PFSK-1 (cell line): ENCODE results near the gene FGF19.

Source experiments
- FOXP2 ChIP-seq: optimal IDR thresholded peaks from 2 replicates; pipeline ENCODE3; 2011; ENCODE audit warnings: borderline replicate concordance, control low read depth, inconsistent platforms; ENCODE audit not compliant: insufficient read depth; ENCODE audit errors: extremely low read length, extremely low read depth
- POLR2AphosphoS5 ChIP-seq: IDR thresholded peaks from 2 replicates; pipeline ENCODE4 v1.6.1; 2012; ENCODE audit warnings: low read depth, mild to moderate bottlenecking, control low read depth, low read length, moderate library complexity
- SIN3A ChIP-seq: IDR thresholded peaks from 2 replicates; pipeline ENCODE4 v1.6.1; 2012; ENCODE audit warnings: mild to moderate bottlenecking, low read length, moderate library complexity, borderline replicate concordance; ENCODE audit not compliant: insufficient read depth
- TAF1 ChIP-seq: IDR thresholded peaks from 2 replicates; pipeline ENCODE4 v1.6.1; 2012; ENCODE audit warnings: low read length, control low read depth, borderline replicate concordance; ENCODE audit not compliant: insufficient read depth
- TF ChIP-seq, protein P1 (sequence below), 2 experiments: IDR thresholded peaks; 2 replicates each; pipeline versions ENCODE4 v1.6.1 to v1.8.0; 2011 to 2012; ENCODE audit warnings: low read depth in 2 of 2, low read length in 2 of 2, control low read depth in 1 of 2, inconsistent platforms in 1 of 2, mild to moderate bottlenecking in 1 of 2, moderate library complexity in 1 of 2; ENCODE audit not compliant: insufficient read depth in 1 of 2

Gene FGF19

DNA sequence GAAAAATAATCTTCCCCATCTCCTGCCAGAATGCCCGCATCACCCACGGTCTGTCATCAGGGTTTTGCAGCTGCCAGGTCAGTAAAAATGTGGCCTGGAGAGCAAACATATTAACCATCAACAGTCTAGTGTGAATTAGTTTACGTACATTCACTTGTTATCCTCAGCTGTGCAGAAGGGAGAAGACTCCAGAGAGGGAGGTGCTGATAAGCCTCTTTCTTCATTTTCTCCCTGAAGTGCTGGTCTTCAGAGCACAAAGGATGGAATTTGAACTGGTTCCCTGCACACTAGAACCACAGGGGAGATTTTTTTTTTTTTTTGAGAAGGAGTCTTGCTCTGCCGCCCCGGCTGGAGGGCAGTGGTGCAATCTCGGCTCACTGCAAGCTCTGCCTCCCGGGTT is 8.2 kb downstream of the FGF19 start:
- TF ChIP-seq POLR2AphosphoS5 (no peak), TAF1 (no peak), SIN3A (no peak), FOXP2 (no peak)
- TF ChIP-seq, protein P1, sequence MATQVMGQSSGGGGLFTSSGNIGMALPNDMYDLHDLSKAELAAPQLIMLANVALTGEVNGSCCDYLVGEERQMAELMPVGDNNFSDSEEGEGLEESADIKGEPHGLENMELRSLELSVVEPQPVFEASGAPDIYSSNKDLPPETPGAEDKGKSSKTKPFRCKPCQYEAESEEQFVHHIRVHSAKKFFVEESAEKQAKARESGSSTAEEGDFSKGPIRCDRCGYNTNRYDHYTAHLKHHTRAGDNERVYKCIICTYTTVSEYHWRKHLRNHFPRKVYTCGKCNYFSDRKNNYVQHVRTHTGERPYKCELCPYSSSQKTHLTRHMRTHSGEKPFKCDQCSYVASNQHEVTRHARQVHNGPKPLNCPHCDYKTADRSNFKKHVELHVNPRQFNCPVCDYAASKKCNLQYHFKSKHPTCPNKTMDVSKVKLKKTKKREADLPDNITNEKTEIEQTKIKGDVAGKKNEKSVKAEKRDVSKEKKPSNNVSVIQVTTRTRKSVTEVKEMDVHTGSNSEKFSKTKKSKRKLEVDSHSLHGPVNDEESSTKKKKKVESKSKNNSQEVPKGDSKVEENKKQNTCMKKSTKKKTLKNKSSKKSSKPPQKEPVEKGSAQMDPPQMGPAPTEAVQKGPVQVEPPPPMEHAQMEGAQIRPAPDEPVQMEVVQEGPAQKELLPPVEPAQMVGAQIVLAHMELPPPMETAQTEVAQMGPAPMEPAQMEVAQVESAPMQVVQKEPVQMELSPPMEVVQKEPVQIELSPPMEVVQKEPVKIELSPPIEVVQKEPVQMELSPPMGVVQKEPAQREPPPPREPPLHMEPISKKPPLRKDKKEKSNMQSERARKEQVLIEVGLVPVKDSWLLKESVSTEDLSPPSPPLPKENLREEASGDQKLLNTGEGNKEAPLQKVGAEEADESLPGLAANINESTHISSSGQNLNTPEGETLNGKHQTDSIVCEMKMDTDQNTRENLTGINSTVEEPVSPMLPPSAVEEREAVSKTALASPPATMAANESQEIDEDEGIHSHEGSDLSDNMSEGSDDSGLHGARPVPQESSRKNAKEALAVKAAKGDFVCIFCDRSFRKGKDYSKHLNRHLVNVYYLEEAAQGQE (IDR thresholded peaks at IDR 0.05; ENCODE audit: insufficient read depth in 1 of 2, low read depth in 2 of 2, low read length in 2 of 2), result no peak

DNA sequence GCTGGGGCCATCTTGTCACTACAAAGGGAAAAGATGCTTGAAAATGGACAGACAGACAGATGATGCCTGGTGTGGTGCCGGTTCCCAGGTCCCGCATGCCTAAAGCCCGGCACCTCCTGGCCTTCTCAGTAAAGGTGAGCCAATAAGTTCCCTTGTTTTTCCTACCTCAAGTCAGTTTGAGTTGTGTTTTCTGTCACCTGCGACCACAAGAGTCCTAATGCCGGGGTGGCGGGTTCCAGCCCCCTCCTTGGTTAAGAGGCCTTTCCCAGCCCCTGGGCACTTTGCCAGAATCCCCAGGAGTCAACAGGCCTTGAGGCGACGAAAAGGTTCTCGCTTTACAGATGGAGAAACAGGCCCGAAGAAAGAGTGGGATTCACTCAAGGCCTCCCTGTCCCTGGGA is 9.0 kb downstream of the FGF19 start:
- TF ChIP-seq POLR2AphosphoS5 (no peak), TAF1 (no peak), SIN3A (no peak), FOXP2 (no peak)
- TF ChIP-seq, protein P1 (IDR thresholded peaks at IDR 0.05; ENCODE audit: insufficient read depth in 1 of 2, low read depth in 2 of 2, low read length in 2 of 2), result no peak

DNA sequence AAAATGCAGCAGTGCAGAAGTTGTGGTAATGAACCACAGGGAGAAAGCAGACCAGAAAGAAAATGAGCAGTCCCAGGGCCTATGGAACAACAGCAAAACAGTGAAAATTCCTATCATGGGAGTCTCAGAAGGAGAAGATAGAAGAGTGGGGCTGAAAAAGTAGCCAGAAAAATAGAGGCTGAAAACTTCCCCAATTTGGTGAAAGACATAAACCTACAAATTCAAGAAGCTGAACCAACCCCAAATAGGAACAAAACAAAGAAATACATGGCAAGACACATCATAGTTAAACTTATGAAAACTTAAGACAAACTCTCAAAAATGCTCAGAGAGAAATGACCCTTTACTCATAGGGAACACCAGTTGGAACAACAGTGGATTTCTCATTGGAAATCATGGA is 11.4 kb downstream of the FGF19 start:
- TF ChIP-seq FOXP2 (no peak), TAF1 (no peak), SIN3A (no peak), POLR2AphosphoS5 (no peak)
- TF ChIP-seq, protein P1 (IDR thresholded peaks at IDR 0.05; ENCODE audit: insufficient read depth in 1 of 2, low read depth in 2 of 2, low read length in 2 of 2), result no peak

DNA sequence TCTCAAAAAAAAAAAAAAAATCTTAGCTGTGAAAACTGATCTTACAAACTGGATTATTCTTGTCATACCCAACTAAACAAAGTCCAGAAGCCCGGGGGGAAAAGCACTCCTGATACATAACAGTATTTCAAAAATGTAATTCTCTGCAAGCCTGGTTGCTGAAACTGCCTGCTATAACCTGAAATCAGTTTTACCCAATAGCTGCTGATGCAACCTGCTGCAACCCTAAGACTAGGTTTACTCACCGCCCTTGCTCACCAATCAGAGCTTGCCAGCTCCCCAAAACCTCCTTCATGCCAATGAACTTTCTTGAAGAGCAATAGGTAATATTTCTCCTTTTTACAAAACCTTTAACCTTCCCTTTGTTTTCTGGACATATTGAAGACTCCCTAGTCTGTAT is 12.4 kb downstream of the FGF19 start:
- TF ChIP-seq SIN3A (no peak), FOXP2 (no peak), TAF1 (no peak), POLR2AphosphoS5 (no peak)
- TF ChIP-seq, protein P1 (IDR thresholded peaks at IDR 0.05; ENCODE audit: insufficient read depth in 1 of 2, low read depth in 2 of 2, low read length in 2 of 2), result no peak
